ENCODE data around the gene PPP1R15A. TPM values are rescaled to one million over a fixed set of nuclear protein-coding genes. Genes with fewer than 3 reads are reported as not detected.

The PPP1R15A gene
- total RNA-seq, 2 experiments from 2014 or later, result 31.4 to 31.9 TPM

DNA sequence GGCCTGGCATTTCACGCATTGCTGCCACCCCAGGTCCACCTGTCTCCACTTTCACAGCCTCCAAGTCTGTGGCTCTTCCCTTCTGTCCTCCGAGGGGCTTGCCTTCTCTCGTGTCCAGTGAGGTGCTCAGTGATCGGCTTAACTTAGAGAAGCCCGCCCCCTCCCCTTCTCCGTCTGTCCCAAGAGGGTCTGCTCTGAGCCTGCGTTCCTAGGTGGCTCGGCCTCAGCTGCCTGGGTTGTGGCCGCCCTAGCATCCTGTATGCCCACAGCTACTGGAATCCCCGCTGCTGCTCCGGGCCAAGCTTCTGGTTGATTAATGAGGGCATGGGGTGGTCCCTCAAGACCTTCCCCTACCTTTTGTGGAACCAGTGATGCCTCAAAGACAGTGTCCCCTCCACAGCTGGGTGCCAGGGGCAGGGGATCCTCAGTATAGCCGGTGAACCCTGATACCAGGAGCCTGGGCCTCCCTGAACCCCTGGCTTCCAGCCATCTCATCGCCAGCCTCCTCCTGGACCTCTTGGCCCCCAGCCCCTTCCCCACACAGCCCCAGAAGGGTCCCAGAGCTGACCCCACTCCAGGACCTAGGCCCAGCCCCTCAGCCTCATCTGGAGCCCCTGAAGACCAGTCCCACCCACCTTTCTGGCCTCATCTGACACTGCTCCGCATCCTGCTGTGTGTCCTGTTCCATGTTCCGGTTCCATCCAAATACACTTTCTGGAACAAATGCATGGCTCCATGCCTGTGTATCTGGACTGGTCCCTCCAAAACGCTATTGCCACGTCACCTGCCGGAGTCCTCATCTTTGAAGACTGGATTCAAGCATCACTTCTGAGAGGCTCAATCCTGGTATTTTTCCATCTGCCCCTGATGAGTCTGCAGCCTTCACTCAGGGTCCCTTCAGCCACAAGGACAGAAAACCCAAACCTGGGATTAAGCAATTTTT lies 50.6 kb downstream of the PPP1R15A start:
- ChIA-PET CTCF (no interaction called here), POLR2A (no interaction called here)

GRCh38 chr19:48925240-48925843 lies 53.1 kb downstream of the PPP1R15A start:
- POLR2A ChIA-PET, result interaction anchor here (1.2 kb wide), 1 partner anchor 45 kb away, joined by 4 read pairs; no protein-coding TSS in a partner anchor
- CTCF ChIA-PET, result interaction anchor here (0.6 kb wide), 1 partner anchor 16 kb away, joined by 3 read pairs; no protein-coding TSS in a partner anchor

Other genes starting within 250 kb of the PPP1R15A start
- 1 to 10 TPM; 9.0 to 9.9 TPM for gene DBP, start 235.0 kb upstream of the PPP1R15A start, total RNA-seq
- gene CA11, start 226.2 kb upstream of the PPP1R15A start, total RNA-seq, result 10 to 100 TPM; 11.2 to 11.3 TPM
- under 1 TPM; 0.06 to 0.19 TPM for gene NTN5, start 199.4 kb upstream of the PPP1R15A start, total RNA-seq
- not detected for gene FUT2, start 176.4 kb upstream of the PPP1R15A start, total RNA-seq
- 1 to 10 TPM in 1 of 2 experiments, under 1 TPM in 1; 0.91 to 1.0 TPM for gene MAMSTR, start 152.7 kb upstream of the PPP1R15A start, total RNA-seq
- gene RASIP1, start 131.8 kb upstream of the PPP1R15A start, total RNA-seq, result under 1 TPM; 0.19 to 0.63 TPM
- not detected for gene IZUMO1, start 125.5 kb upstream of the PPP1R15A start, total RNA-seq
- gene FUT1, start 119.8 kb upstream of the PPP1R15A start, total RNA-seq, result under 1 TPM; 0.06 to 0.17 TPM
- not detected for gene FGF21, start 116.9 kb upstream of the PPP1R15A start, total RNA-seq
- 10 to 100 TPM; 71.5 to 73.1 TPM for gene BCAT2, start 61.4 kb upstream of the PPP1R15A start, total RNA-seq
- gene HSD17B14, start 35.9 kb upstream of the PPP1R15A start, total RNA-seq, result under 1 TPM; 0.27 to 0.44 TPM
- 1 to 10 TPM; 4.8 to 5.5 TPM for gene PLEKHA4, start 3.8 kb upstream of the PPP1R15A start, total RNA-seq
- not detected for gene TULP2, start 26.3 kb downstream of the PPP1R15A start, total RNA-seq
- gene NUCB1, start 27.9 kb downstream of the PPP1R15A start, total RNA-seq, result 10 to 100 TPM; 89.2 to 89.5 TPM
- under 1 TPM; 0.32 to 0.67 TPM for gene DHDH, start 61.3 kb downstream of the PPP1R15A start, total RNA-seq
- gene BAX, start 82.5 kb downstream of the PPP1R15A start, total RNA-seq, result 100 to 1,000 TPM; 272 to 279 TPM
- 1,000 to 10,000 TPM; 1,469 to 1,496 TPM for gene FTL, start 92.9 kb downstream of the PPP1R15A start, total RNA-seq
- 10 to 100 TPM; 50.8 to 54.7 TPM for gene GYS1, start 120.9 kb downstream of the PPP1R15A start, total RNA-seq
- gene RUVBL2, start 121.5 kb downstream of the PPP1R15A start, total RNA-seq, result 100 to 1,000 TPM; 173 to 175 TPM
- gene LHB, start 144.7 kb downstream of the PPP1R15A start, total RNA-seq, result not detected
- not detected for gene CGB3, start 151.9 kb downstream of the PPP1R15A start, total RNA-seq
- gene CGB2, start 159.5 kb downstream of the PPP1R15A start, total RNA-seq, result not detected
- not detected for gene CGB1, start 164.5 kb downstream of the PPP1R15A start, total RNA-seq
- gene CGB5, start 171.4 kb downstream of the PPP1R15A start, total RNA-seq, result not detected
- gene CGB8, start 176.7 kb downstream of the PPP1R15A start, total RNA-seq, result not detected
- not detected for gene CGB7, start 185.3 kb downstream of the PPP1R15A start, total RNA-seq
- not detected for gene NTF4, start 192.4 kb downstream of the PPP1R15A start, total RNA-seq
- gene KCNA7, start 200.3 kb downstream of the PPP1R15A start, total RNA-seq, result not detected
- 100 to 1,000 TPM; 201 TPM for gene SNRNP70, start 213.0 kb downstream of the PPP1R15A start, total RNA-seq
- 1 to 10 TPM; 4.7 to 4.9 TPM for gene LIN7B, start 241.9 kb downstream of the PPP1R15A start, total RNA-seq
- 1 to 10 TPM; 1.0 to 1.4 TPM for gene C19orf73, start 246.7 kb downstream of the PPP1R15A start, total RNA-seq
- gene PPFIA3, start 247.1 kb downstream of the PPP1R15A start, total RNA-seq, result 1 to 10 TPM; 3.9 to 4.7 TPM

Data from activated CD8-positive, alpha-beta memory T cell treated with anti-CD3 and anti-CD28 coated beads for 36 hours (primary cell).